Natural killer cell (primary cell): ENCODE measurements around the gene ISCU. TPM values are rescaled to one million over a fixed set of nuclear protein-coding genes. Genes with fewer than 3 reads are reported as not detected.
"Not testable (repeated sequence)": the region's sequence is repeated elsewhere in the genome, so short reads cannot be mapped to it uniquely, and the experiment has no call there.

Source experiments
- ATAC-seq, 3 donors: fragments of 150-1000 bp in 2 of 3; fragments of 200-7000 bp in 1 of 3; cut with Tn5 transposase; 1 replicate in 1 of 3; 2 replicates in 2 of 3; pipeline ENCODE4 v1.10.0; 2021; ENCODE audit warnings: mild to moderate bottlenecking in 2 of 3, moderate library complexity in 2 of 3
- DNase-seq, 2 donors: peaks; one replicate each; pipeline versions ENCODE4 v3.0.0 to v3.0.0-alpha.2; 2013 to 2021; ENCODE audit warnings: mixed read lengths in 1 of 2
- H3K27ac ChIP-seq: one replicate; pipeline ENCODE4 v1.5.1; 2013; ENCODE audit warnings: mild to moderate bottlenecking, low read length
- H3K27me3 ChIP-seq: one replicate; pipeline ENCODE4 v1.6.1; 2013; ENCODE audit warnings: low read length; ENCODE audit not compliant: control insufficient read depth, insufficient read depth
- H3K36me3 ChIP-seq: one replicate; pipeline ENCODE4 v1.6.1; 2013; ENCODE audit warnings: low read length; ENCODE audit not compliant: control insufficient read depth, insufficient read depth
- H3K4me1 ChIP-seq: one replicate; pipeline ENCODE4 v1.6.1; 2013; ENCODE audit warnings: low read length; ENCODE audit not compliant: control insufficient read depth, insufficient read depth
- H3K4me3 ChIP-seq: one replicate; pipeline ENCODE4 v1.5.1; 2013; ENCODE audit warnings: low read length
- H3K9me3 ChIP-seq: one replicate; pipeline ENCODE4 v1.6.1; 2013; ENCODE audit warnings: low read length; ENCODE audit not compliant: control insufficient read depth, insufficient read depth
- H3K27ac Mint-ChIP-seq, 2 donors: one replicate each; pipeline ENCODE4 v1.8.0; 2022; ENCODE audit warnings: mild to moderate bottlenecking in 2 of 2, mixed read lengths in 2 of 2, moderate library complexity in 1 of 2
- H3K27me3 Mint-ChIP-seq, 2 donors: one replicate each; pipeline ENCODE4 v1.8.0; 2022; ENCODE audit warnings: low read depth in 2 of 2, mixed read lengths in 2 of 2
- H3K36me3 Mint-ChIP-seq: one replicate; pipeline ENCODE4 v1.8.0; 2022; ENCODE audit warnings: mixed read lengths
- H3K4me1 Mint-ChIP-seq, 2 donors: one replicate each; pipeline ENCODE4 v1.8.0; 2022; ENCODE audit warnings: mixed read lengths in 2 of 2
- H3K4me3 Mint-ChIP-seq: one replicate; pipeline ENCODE4 v1.8.0; 2022; ENCODE audit warnings: mild to moderate bottlenecking, moderate library complexity, mixed read lengths
- H3K9me3 Mint-ChIP-seq, 2 donors: one replicate each; pipeline ENCODE4 v1.8.0; 2022; ENCODE audit warnings: mixed read lengths in 2 of 2
- CTCF ChIP-seq: fragments of 200-600 bp; IDR thresholded peaks from one replicate; pipeline ENCODE4 v1.8.0; 2022; ENCODE audit warnings: antibody characterized with exemption
- WGBS: methylation state at CpG from one replicate; pipeline ENCODE4 v1.1.7; 2013; ENCODE audit warnings: missing lambda C conversion rate; ENCODE audit not compliant: insufficient coverage; 5-methylcytosine and 5-hydroxymethylcytosine counted together
- intact Hi-C: fragments of 100-400 bp; cut with micrococcal nuclease; formaldehyde crosslinking; loops from one replicate; pipeline ENCODE4 v1.14.2; 2022
- total RNA-seq, 4 donors: library from RNA; stranded (reverse); fragments of 120-200 nt in 1 of 4; gene quantifications; one replicate each; pipeline versions ENCODE4 v1.2.3 to v1.2.4, GENCODE V29; 2013 to 2022

Gene ISCU
- total RNA-seq, 3 donors from 2014 or later (not counting 1 experiment from before 2014, with no cell fraction given) = 86.9 to 103 (median 97.4) TPM

GRCh38 chr12:108587826-108588225 lies 25.4 kb downstream of the ISCU start:
- no peaks in the 10 kb centered on the region for H3K36me3 ChIP-seq
- H3K36me3 Mint-ChIP-seq = no peaks in the 10 kb centered on the region
- intact Hi-C loops = no loop called here
- DNase-seq (no peak), ATAC-seq (no peak)
- 88% methylated on average over 4 of the region's 4 CpGs for WGBS
- no peaks in the 10 kb centered on the region for H3K4me1 Mint-ChIP-seq
- H3K9me3 Mint-ChIP-seq = no peaks in the 10 kb centered on the region
- no peaks in the 10 kb centered on the region for H3K27me3 ChIP-seq
- no peak overlapping the region for H3K4me3 ChIP-seq
- no peaks in the 10 kb centered on the region for H3K9me3 ChIP-seq
- no peaks in the 10 kb centered on the region for H3K4me1 ChIP-seq
- no peak overlapping the region for H3K27ac ChIP-seq
- TF ChIP-seq CTCF = no peak
- no peak overlapping the region for H3K27ac Mint-ChIP-seq
- no peak overlapping the region for H3K4me3 Mint-ChIP-seq
- peaks cover 0 to 4% of the 10 kb centered on the region in 2 donors for H3K27me3 Mint-ChIP-seq

DNA sequence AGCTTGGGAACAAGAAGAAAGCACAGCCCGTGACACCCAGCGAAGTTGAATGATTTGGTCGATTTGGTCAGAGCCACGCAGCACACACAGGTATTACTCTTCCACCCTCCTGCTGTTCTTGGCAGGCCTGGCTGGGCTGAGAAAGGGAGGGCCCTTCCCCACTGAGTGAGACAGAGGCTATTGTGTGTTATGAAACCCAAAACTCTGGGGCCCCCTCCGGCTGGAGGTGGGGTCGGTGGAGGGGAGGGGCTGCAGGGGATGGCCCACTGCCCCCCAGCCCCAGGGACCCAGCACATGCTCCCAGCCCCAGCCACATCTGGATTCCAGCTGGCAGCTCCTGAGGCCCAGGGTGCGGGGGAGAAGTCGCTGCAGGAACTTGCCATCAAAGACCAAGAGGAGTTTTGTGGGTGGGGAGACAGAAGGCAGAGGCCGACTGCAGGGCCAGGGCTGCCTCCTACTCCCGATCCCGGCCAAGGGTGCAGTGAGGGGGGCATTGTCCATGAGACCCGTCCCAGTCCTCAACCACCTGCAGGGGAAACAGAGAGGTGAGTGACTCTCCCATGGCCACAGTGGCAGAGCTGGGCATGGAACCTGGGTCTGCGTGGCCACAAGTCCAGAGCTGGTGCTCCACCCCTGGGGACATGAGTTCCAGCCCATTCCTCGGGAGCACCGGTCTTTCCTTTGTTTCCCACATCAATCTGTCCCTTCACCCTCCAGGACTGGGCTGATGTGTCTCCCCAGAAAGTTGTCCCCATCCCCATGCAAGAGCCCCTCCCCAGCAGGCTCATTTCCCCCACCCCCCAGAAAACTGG lies 26.8 kb downstream of the ISCU start:
- intact Hi-C loops = no loop called here
- WGBS = 72% methylated on average over 15 of the region's 15 CpGs
- ATAC-seq = no peak
- Histone ChIP-seq H3K27me3 (no peaks in the 10 kb centered on the region), H3K27ac (no peak overlapping the region), H3K4me1 (no peaks in the 10 kb centered on the region), H3K4me3 (no peak overlapping the region), H3K9me3 (no peaks in the 10 kb centered on the region), H3K36me3 (no peaks in the 10 kb centered on the region)
- H3K27me3 Mint-ChIP-seq = peaks cover 0 to 4% of the 10 kb centered on the region in 2 donors
- no peaks in the 10 kb centered on the region for H3K36me3 Mint-ChIP-seq
- DNase-seq = no peak
- H3K9me3 Mint-ChIP-seq = no peaks in the 10 kb centered on the region
- no peak overlapping the region for H3K27ac Mint-ChIP-seq
- TF ChIP-seq CTCF = no peak
- H3K4me3 Mint-ChIP-seq = no peak overlapping the region
- H3K4me1 Mint-ChIP-seq = no peaks in the 10 kb centered on the region

DNA sequence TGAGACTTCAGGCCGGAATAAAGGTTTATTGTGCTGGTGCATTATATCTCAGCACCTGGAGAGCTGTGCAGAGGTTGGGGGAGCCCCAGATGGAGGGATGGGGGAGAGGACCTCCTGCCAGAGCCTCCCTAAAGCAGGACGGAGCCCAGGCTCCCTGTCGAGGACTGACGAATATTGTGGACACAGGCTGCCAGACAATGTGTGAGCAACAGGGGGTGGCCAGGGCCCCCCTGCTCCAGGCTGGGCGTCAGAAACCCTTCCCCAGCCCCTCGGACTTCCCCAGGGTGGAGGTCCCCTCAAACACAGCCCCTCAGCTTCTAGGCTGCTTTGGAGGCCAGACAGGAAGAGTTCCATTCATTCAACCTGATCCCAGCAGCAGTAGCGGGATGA lies 27.4 kb downstream of the ISCU start:
- no peak overlapping the region for H3K27ac Mint-ChIP-seq
- 82% methylated on average over 7 of the region's 7 CpGs for WGBS
- no peak overlapping the region for H3K4me3 Mint-ChIP-seq
- no peak for TF ChIP-seq CTCF
- Histone ChIP-seq H3K4me3 (no peak overlapping the region), H3K4me1 (no peaks in the 10 kb centered on the region), H3K27ac (no peak overlapping the region), H3K27me3 (no peaks in the 10 kb centered on the region), H3K9me3 (no peaks in the 10 kb centered on the region), H3K36me3 (no peaks in the 10 kb centered on the region)
- H3K9me3 Mint-ChIP-seq = no peaks in the 10 kb centered on the region
- DNase-seq (no peak), ATAC-seq (no peak)
- H3K4me1 Mint-ChIP-seq = no peaks in the 10 kb centered on the region
- H3K27me3 Mint-ChIP-seq = peaks cover 0 to 1% of the 10 kb centered on the region in 2 donors
- H3K36me3 Mint-ChIP-seq = no peaks in the 10 kb centered on the region
- intact Hi-C loops = no loop called here

DNA sequence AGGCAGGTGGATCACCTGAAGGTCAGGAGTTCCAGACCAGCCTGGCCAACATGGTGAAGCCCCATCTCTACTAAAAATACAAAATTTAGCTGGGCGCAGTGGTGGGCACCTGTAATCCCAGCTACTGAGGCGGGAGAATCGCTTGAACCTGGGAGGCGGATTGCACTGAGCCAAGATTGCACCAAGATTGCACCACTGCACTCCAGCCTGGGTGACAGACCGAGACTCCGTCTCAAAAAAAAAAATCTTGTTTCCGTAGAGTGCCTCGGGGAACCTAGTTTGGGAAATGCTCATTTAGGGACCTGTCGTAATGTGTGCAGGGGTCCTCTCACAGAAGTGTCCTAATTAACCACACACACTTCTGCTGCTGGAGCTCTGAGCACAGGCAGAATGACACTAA lies 28.1 kb downstream of the ISCU start:
- H3K27ac Mint-ChIP-seq, H3K4me1 Mint-ChIP-seq, H3K4me3 Mint-ChIP-seq, H3K27ac ChIP-seq, H3K4me1 ChIP-seq, H3K27me3 Mint-ChIP-seq, H3K36me3 Mint-ChIP-seq, H3K36me3 ChIP-seq, H3K27me3 ChIP-seq, H3K4me3 ChIP-seq, H3K9me3 Mint-ChIP-seq, DNase-seq, ATAC-seq, H3K9me3 ChIP-seq, intact Hi-C loops: not testable (repeated sequence)
- 95% methylated on average over 9 of the region's 9 CpGs for WGBS
